Measurements from ENCODE around the gene MOCOS. TPM values are rescaled to one million over a fixed set of nuclear protein-coding genes. Genes with fewer than 3 reads are reported as not detected.

Gene MOCOS
- total and polyA plus RNA-seq, 8 donors = 0.45 to 4.6 (median 2.7) TPM

- H3K4me1 ChIP-seq = peaks cover 21 to 31% (median 28%) of the 10 kb centered on the region in 4 donors
- peaks cover 0 to 64% (median 50%) of the 10 kb centered on the region in 3 donors for H3K27me3 ChIP-seq
- peak; percentile 54 to 72 for DNase-seq
- H3K27ac ChIP-seq = peak within 1 kb of the TSS in 3 of 5 donors; percentile 1 to 69 (median 53)
- peak within 1 kb of the TSS; percentile 63 to 84 (median 67) for H3K4me3 ChIP-seq
- TF ChIP-seq POLR2A (IDR thresholded peaks at IDR 0.05) (no peak), EP300 (IDR thresholded peaks at IDR 0.05) (no peak), POLR2AphosphoS5 (IDR thresholded peaks at IDR 0.05) (no peak), CTCF (IDR thresholded peaks at IDR 0.05) (peak in 1 of 7 experiments; percentile 13)
- no peaks in the 10 kb centered on the region for H3K9me3 ChIP-seq
- WGBS, 5 donors = 1 to 3% (median 1%) methylated on average over 15 to 91 of the region's 91 CpGs
- no peaks in the 10 kb centered on the region for H3K36me3 ChIP-seq
- intact Hi-C loops (cut with DNase I; ENCODE audit: low total_unique reads) = no loop called here
Measured at GRCh38 chr18:36297417-36298125, 110.3 kb downstream of the MOCOS start, which contains the start of gene FHOD3. Gene FHOD3 (plus strand): TSS chr18:36297713. CDS start chr18:36297836, 123 bp downstream.

GRCh38 chr18:36298126-36298741, 110.9 kb downstream of the MOCOS start:
- Histone ChIP-seq H3K36me3 (no peaks in the 10 kb centered on the region), H3K9me3 (no peaks in the 10 kb centered on the region), H3K27ac (peak overlapping the region in 1 of 5 donors; percentile 69), H3K27me3 (peaks cover 0 to 64% (median 54%) of the 10 kb centered on the region in 3 donors), H3K4me3 (peak overlapping the region; percentile 63 to 84 (median 67)), H3K4me1 (peaks cover 21 to 31% (median 28%) of the 10 kb centered on the region in 4 donors)
- intact Hi-C loops (cut with DNase I; ENCODE audit: low total_unique reads) = no loop called here
- DNase-seq = peak in 1 of 2 donors; percentile 41
- TF ChIP-seq POLR2A (IDR thresholded peaks at IDR 0.05) (no peak), POLR2AphosphoS5 (IDR thresholded peaks at IDR 0.05) (no peak)
- 1 to 5% (median 3%) methylated on average over 14 to 67 of the region's 67 CpGs for WGBS, 5 donors

- no peaks in the 10 kb centered on the region for H3K36me3 ChIP-seq
- H3K4me1 ChIP-seq = peaks cover 21 to 31% (median 28%) of the 10 kb centered on the region in 4 donors
- no peak overlapping the region for H3K27ac ChIP-seq
- H3K4me3 ChIP-seq = no peak overlapping the region
- WGBS, 5 donors = 79 to 89% (median 86%) methylated on average over 6 of the region's 6 CpGs
- peaks cover 0 to 64% (median 59%) of the 10 kb centered on the region in 3 donors for H3K27me3 ChIP-seq
- TF ChIP-seq EP300 (IDR thresholded peaks at IDR 0.05) = no peak
- no peak for TF ChIP-seq POLR2A (IDR thresholded peaks at IDR 0.05)
- no peak for TF ChIP-seq CTCF (IDR thresholded peaks at IDR 0.05)
- TF ChIP-seq POLR2AphosphoS5 (IDR thresholded peaks at IDR 0.05) = no peak
- no peaks in the 10 kb centered on the region for H3K9me3 ChIP-seq
- DNase-seq = no peak
- intact Hi-C loops (cut with DNase I; ENCODE audit: low total_unique reads) = no loop called here
Measured at GRCh38 chr18:36299015-36299414, 111.7 kb downstream of the MOCOS start.

- no peak for DNase-seq
- peaks cover 0 to 58% (median 57%) of the 10 kb centered on the region in 3 donors for H3K27me3 ChIP-seq
- TF ChIP-seq POLR2A (IDR thresholded peaks at IDR 0.05) = no peak
- TF ChIP-seq CTCF (IDR thresholded peaks at IDR 0.05) = no peak
- no peak for TF ChIP-seq EP300 (IDR thresholded peaks at IDR 0.05)
- no peak for TF ChIP-seq POLR2AphosphoS5 (IDR thresholded peaks at IDR 0.05)
- no peak overlapping the region for H3K4me3 ChIP-seq
- H3K36me3 ChIP-seq = no peaks in the 10 kb centered on the region
- intact Hi-C loops (cut with DNase I; ENCODE audit: low total_unique reads) = no loop called here
- H3K4me1 ChIP-seq = peaks cover 21 to 31% (median 28%) of the 10 kb centered on the region in 4 donors
- no peaks in the 10 kb centered on the region for H3K9me3 ChIP-seq
- no peak overlapping the region for H3K27ac ChIP-seq
- 83 to 92% (median 86%) methylated on average over 6 of the region's 6 CpGs for WGBS, 5 donors
Measured at GRCh38 chr18:36300211-36300610, 112.9 kb downstream of the MOCOS start.
